Right lobe of liver (tissue), 6 donors: ENCODE results near the gene BDP1. TPM values are rescaled to one million over a fixed set of nuclear protein-coding genes. Genes with fewer than 3 reads are reported as not detected.
"Not testable (repeated sequence)": the region's sequence is repeated elsewhere in the genome, so short reads cannot be mapped to it uniquely, and the experiment has no call there.

Experiments used
- ATAC-seq, 4 donors: fragments of 200-7000 bp; cut with Tn5 transposase; one replicate each; pipeline ENCODE4 v1.9.1; 2020; ENCODE audit warnings: mild to moderate bottlenecking in 4 of 4, moderate library complexity in 4 of 4
- DNase-seq, 3 donors: peaks; one replicate each; pipeline ENCODE4 v3.0.0-alpha.2; 2020
- H3K27ac ChIP-seq, 3 donors: fragments of 200-600 bp; one replicate each; pipeline ENCODE4 v1.8.0; 2022
- H3K27me3 ChIP-seq, 2 donors: fragments of 200-600 bp; one replicate each; pipeline ENCODE4 v1.8.0; 2022
- H3K36me3 ChIP-seq, 4 donors: fragments of 200-600 bp; sonication (generic) in 1 of 4; one replicate each; pipeline versions ENCODE4 v1.5.1 to v1.8.0; 2017 to 2022; ENCODE audit warnings: control low read depth in 1 of 4
- H3K4me1 ChIP-seq, 4 donors: fragments of 200-600 bp; sonication (generic) in 1 of 4; one replicate each; pipeline versions ENCODE4 v1.5.1 to v1.8.0; 2017 to 2022; ENCODE audit warnings: control low read depth in 1 of 4
- H3K4me3 ChIP-seq, 3 donors: fragments of 200-600 bp; one replicate each; pipeline ENCODE4 v1.8.0; 2022
- H3K9me3 ChIP-seq, 4 donors: fragments of 200-600 bp; sonication (generic) in 1 of 4; one replicate each; pipeline versions ENCODE4 v1.5.1 to v1.8.0; 2017 to 2022; ENCODE audit warnings: control low read depth in 1 of 4
- CTCF ChIP-seq, 4 donors: fragments of 200-600 bp in 3 of 4; fragments of 450-650 bp in 1 of 4; IDR thresholded peaks; one replicate each; pipeline versions ENCODE4 v1.5.1 to v1.8.0; 2016 to 2022; ENCODE audit warnings: antibody characterized with exemption in 4 of 4, mild to moderate bottlenecking in 2 of 4
- WGBS: methylation state at CpG from one replicate; pipeline ENCODE4 v1.1.6; 2018; ENCODE audit warnings: low coverage, low lambda C conversion rate; ENCODE audit not compliant: insufficient coverage; ENCODE audit errors: missing lambda C conversion rate; 5-methylcytosine and 5-hydroxymethylcytosine counted together
- intact Hi-C, 2 donors: fragments of 100-400 bp; cut with DNase I; formaldehyde crosslinking; loops; one replicate each; pipeline versions ENCODE4 v1.11.2 to v1.14.1; 2022
- total RNA-seq, 6 experiments: library from RNA; depleted of rRNA in 2 of 6; stranded (reverse); fragments of >200 nt in 2 of 6; fragmentation: NEBNext Ultra II Directional in 3 of 6; extraction: Animal tissue kit (Norgen Biotek cat#: 25700) in 3 of 6; gene quantifications; one replicate each; pipeline versions ENCODE4 v1.1.0 to v1.2.4, GENCODE V29; 2016 to 2023
- donor health status: DM: no; HTN: yes; CAD: no.
- donor health status: DM: no; HTN: no; CAD: no.
- donor health status: DM: no; HTN: no; CAD: no.
- donor health status: DM: no; HTN: yes; CAD: no.
- donor health status: DM: no; HTN: yes; CAD: no.

Gene BDP1
- total RNA-seq, 6 experiments from 2014 or later: 7.3 to 16.6 (median 11.9) TPM

- H3K27ac ChIP-seq, DNase-seq, H3K27me3 ChIP-seq, intact Hi-C loops, H3K36me3 ChIP-seq, ATAC-seq, H3K4me1 ChIP-seq, H3K9me3 ChIP-seq, H3K4me3 ChIP-seq: not testable (repeated sequence)
- 36% methylated on average over 2 of the region's 3 CpGs for WGBS
Measured at GRCh38 chr5:71434825-71435224, 20.6 kb upstream of the BDP1 start.

- WGBS: 33% methylated on average over 1 of the region's 1 CpG
- DNase-seq (peak in 2 of 3 donors; percentile 42 to 75), ATAC-seq (peak; percentile 72 to 84 (median 77))
- H3K36me3 ChIP-seq, intact Hi-C loops, H3K27me3 ChIP-seq, H3K9me3 ChIP-seq, H3K4me3 ChIP-seq: not testable (repeated sequence)
- peak overlapping the region; percentile 57 to 68 (median 67) for H3K27ac ChIP-seq
- H3K4me1 ChIP-seq: peaks cover 0 to 16% (median 5%) of the 10 kb centered on the region in 4 donors
Measured at GRCh38 chr5:71441564-71441963, 13.9 kb upstream of the BDP1 start.

GRCh38 chr5:71443891-71444290, 11.6 kb upstream of the BDP1 start:
- H3K9me3 ChIP-seq, intact Hi-C loops, DNase-seq, H3K36me3 ChIP-seq, H3K27me3 ChIP-seq: not testable (repeated sequence)
- Histone ChIP-seq H3K27ac (peak overlapping the region in 2 of 3 donors; percentile 64 to 68), H3K4me3 (peak overlapping the region; percentile 12 to 49 (median 42)), H3K4me1 (peaks cover 0 to 16% (median 5%) of the 10 kb centered on the region in 4 donors)
- 34% methylated on average over 4 of the region's 4 CpGs for WGBS
- peak in 1 of 4 donors; percentile 1 for ATAC-seq

GRCh38 chr5:71445015-71445414, 10.4 kb upstream of the BDP1 start:
- DNase-seq, H3K36me3 ChIP-seq, intact Hi-C loops, H3K9me3 ChIP-seq, H3K27me3 ChIP-seq, ATAC-seq: not testable (repeated sequence)
- Histone ChIP-seq H3K27ac (peak overlapping the region; percentile 51 to 68 (median 64)), H3K4me1 (peaks cover 0 to 16% (median 5%) of the 10 kb centered on the region in 4 donors), H3K4me3 (peak overlapping the region; percentile 12 to 49 (median 42))
- WGBS: 19% methylated on average over 1 of the region's 1 CpG

GRCh38 chr5:71445523-71446152, 9.8 kb upstream of the BDP1 start:
- peak; percentile 52 to 75 (median 70) for DNase-seq
- H3K27me3 ChIP-seq, H3K36me3 ChIP-seq, intact Hi-C loops, H3K9me3 ChIP-seq: not testable (repeated sequence)
- Histone ChIP-seq H3K4me3 (peak overlapping the region; percentile 12 to 49 (median 42)), H3K4me1 (peaks cover 0 to 11% (median 3%) of the 10 kb centered on the region in 4 donors), H3K27ac (peak overlapping the region; percentile 51 to 68 (median 64))
- peak; percentile 62 to 78 (median 72) for ATAC-seq
- WGBS: 5% methylated on average over 7 of the region's 20 CpGs

GRCh38 chr5:71446540-71447216, 8.8 kb upstream of the BDP1 start:
- intact Hi-C loops, H3K27me3 ChIP-seq, H3K36me3 ChIP-seq, DNase-seq, H3K9me3 ChIP-seq, H3K4me1 ChIP-seq: not testable (repeated sequence)
- 24% methylated on average over 12 of the region's 13 CpGs for WGBS
- Histone ChIP-seq H3K27ac (peak overlapping the region; percentile 51 to 68 (median 64)), H3K4me3 (peak overlapping the region; percentile 12 to 49 (median 42))
- peak in 2 of 4 donors; percentile 17 to 23 for ATAC-seq

GRCh38 chr5:71447218-71447808, 8.1 kb upstream of the BDP1 start:
- H3K27ac ChIP-seq, intact Hi-C loops, H3K4me1 ChIP-seq, H3K4me3 ChIP-seq, H3K27me3 ChIP-seq, H3K9me3 ChIP-seq, H3K36me3 ChIP-seq: not testable (repeated sequence)
- WGBS: 2% methylated on average over 5 of the region's 6 CpGs
- TF ChIP-seq CTCF (IDR thresholded peaks at IDR 0.05): peak; percentile 42 to 73 (median 50)
- DNase-seq: peak; percentile 60 to 76 (median 70)
- peak; percentile 85 to 97 (median 89) for ATAC-seq
